Measurements from ENCODE around the gene MOB1B. TPM values are rescaled to one million over a fixed set of nuclear protein-coding genes. Genes with fewer than 3 reads are reported as not detected.

The MOB1B gene
- total RNA-seq, 1 experiment from 2014 or later, result 33.2 TPM

- peak overlapping the region; percentile 62; the same call in 1 of the 2 replicates for H3K27ac ChIP-seq (ENCODE audit: low read depth, low read length)
- H3K4me3 ChIP-seq (replicated peaks in 1 of 2; ENCODE audit: low read depth in 1 of 2, low read length in 2 of 2), result peak overlapping the region; percentile 95
- H3K9ac ChIP-seq (ENCODE audit: low read length), result peak overlapping the region; percentile 86
- no peak overlapping the region for H2AFZ ChIP-seq (ENCODE audit: low read depth, low read length, poor library complexity, severe bottlenecking)
- TF ChIP-seq, protein P1, sequence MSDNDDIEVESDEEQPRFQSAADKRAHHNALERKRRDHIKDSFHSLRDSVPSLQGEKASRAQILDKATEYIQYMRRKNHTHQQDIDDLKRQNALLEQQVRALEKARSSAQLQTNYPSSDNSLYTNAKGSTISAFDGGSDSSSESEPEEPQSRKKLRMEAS (IDR thresholded peaks at IDR 0.05), result no peak
- TF ChIP-seq EZH2phosphoT487 (IDR thresholded peaks at IDR 0.05; ENCODE audit: borderline replicate concordance), result no peak
- TF ChIP-seq, protein P2, sequence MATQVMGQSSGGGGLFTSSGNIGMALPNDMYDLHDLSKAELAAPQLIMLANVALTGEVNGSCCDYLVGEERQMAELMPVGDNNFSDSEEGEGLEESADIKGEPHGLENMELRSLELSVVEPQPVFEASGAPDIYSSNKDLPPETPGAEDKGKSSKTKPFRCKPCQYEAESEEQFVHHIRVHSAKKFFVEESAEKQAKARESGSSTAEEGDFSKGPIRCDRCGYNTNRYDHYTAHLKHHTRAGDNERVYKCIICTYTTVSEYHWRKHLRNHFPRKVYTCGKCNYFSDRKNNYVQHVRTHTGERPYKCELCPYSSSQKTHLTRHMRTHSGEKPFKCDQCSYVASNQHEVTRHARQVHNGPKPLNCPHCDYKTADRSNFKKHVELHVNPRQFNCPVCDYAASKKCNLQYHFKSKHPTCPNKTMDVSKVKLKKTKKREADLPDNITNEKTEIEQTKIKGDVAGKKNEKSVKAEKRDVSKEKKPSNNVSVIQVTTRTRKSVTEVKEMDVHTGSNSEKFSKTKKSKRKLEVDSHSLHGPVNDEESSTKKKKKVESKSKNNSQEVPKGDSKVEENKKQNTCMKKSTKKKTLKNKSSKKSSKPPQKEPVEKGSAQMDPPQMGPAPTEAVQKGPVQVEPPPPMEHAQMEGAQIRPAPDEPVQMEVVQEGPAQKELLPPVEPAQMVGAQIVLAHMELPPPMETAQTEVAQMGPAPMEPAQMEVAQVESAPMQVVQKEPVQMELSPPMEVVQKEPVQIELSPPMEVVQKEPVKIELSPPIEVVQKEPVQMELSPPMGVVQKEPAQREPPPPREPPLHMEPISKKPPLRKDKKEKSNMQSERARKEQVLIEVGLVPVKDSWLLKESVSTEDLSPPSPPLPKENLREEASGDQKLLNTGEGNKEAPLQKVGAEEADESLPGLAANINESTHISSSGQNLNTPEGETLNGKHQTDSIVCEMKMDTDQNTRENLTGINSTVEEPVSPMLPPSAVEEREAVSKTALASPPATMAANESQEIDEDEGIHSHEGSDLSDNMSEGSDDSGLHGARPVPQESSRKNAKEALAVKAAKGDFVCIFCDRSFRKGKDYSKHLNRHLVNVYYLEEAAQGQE (IDR thresholded peaks at IDR 0.05; ENCODE audit: low read depth), result no peak
- TF ChIP-seq RAD21 (IDR thresholded peaks at IDR 0.05; ENCODE audit: low read depth), result no peak
- TF ChIP-seq JUND (IDR thresholded peaks at IDR 0.05), result no peak
- no peak for TF ChIP-seq SP1 (IDR thresholded peaks at IDR 0.05; ENCODE audit: low read depth)
- TF ChIP-seq, protein P3, sequence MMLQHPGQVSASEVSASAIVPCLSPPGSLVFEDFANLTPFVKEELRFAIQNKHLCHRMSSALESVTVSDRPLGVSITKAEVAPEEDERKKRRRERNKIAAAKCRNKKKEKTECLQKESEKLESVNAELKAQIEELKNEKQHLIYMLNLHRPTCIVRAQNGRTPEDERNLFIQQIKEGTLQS (IDR thresholded peaks at IDR 0.05), result no peak
- TF ChIP-seq EGR1 (IDR thresholded peaks at IDR 0.05; ENCODE audit: low read depth), result no peak
- TF ChIP-seq ELF1 (IDR thresholded peaks at IDR 0.05; ENCODE audit: borderline replicate concordance, low read depth), result no peak
- TF ChIP-seq ZNF274 (IDR thresholded peaks at IDR 0.05; ENCODE audit: low read depth, low read length), result no peak
- no peak for TF ChIP-seq EZH2 (IDR thresholded peaks at IDR 0.05)
- TF ChIP-seq ZFX (IDR thresholded peaks at IDR 0.05), result no peak
- TF ChIP-seq YY1 (IDR thresholded peaks at IDR 0.05; ENCODE audit: extremely low read depth, insufficient replicate concordance, low read depth, low read length), result no peak
- no peak for TF ChIP-seq SRF (IDR thresholded peaks at IDR 0.05; ENCODE audit: low read depth)
- no peak for TF ChIP-seq FOSL1 (IDR thresholded peaks at IDR 0.05; ENCODE audit: low read depth)
- H3K79me2 ChIP-seq (ENCODE audit: insufficient read depth, low read length), result peaks cover 49% of the 10 kb centered on the region
- no peaks in the 10 kb centered on the region for H3K9me2 ChIP-seq (ENCODE audit: insufficient read depth)
- no peaks in the 10 kb centered on the region for H3K9me3 ChIP-seq (ENCODE audit: control insufficient read depth in 1 of 2, insufficient read depth in 1 of 2, low read depth in 1 of 2, low read length in 2 of 2)
- BruUV-seq (replicated peaks), result TSS peak; percentile 51
- no peaks in the 10 kb centered on the region for H4K20me1 ChIP-seq (ENCODE audit: insufficient read depth)
- no peaks in the 10 kb centered on the region for H3K27me3 ChIP-seq (ENCODE audit: insufficient read depth, low read length)
- ChIA-PET POLR2A (no interaction called here), CTCF (interaction anchor here (5.1 kb wide), 1 partner anchor 16 kb away, joined by 28 read pairs; no protein-coding TSS in a partner anchor), RAD21 (ENCODE audit: low non-redundant PET in 1 of 2, low total read pairs in 2 of 2, uncharacterized antibody in 2 of 2, unreplicated experiment in 2 of 2) (no interaction called here)
- no peak for ATAC-seq
- H3K4me1 ChIP-seq (ENCODE audit: control insufficient read depth in 1 of 2, insufficient read depth in 2 of 2, low read length in 2 of 2), result peaks cover 0 to 20% of the 10 kb centered on the region in 2 experiments; a peak in 3 of 4 replicates
- H3K4me2 ChIP-seq (ENCODE audit: low read length), result peak overlapping the region; percentile 84
- intact Hi-C loops (cut with micrococcal nuclease), result loop anchor here (5.0 to 10.0 kb wide), 3 partner anchors 92 to 310 kb away; partner anchors contain the start of genes MOB1B and UTP3
- DNase-seq (ENCODE audit: low read depth, low spot score), result no peak
- peaks cover 2 to 13% of the 10 kb centered on the region in 2 experiments; a peak in 1 of 4 replicates for H3K36me3 ChIP-seq (ENCODE audit: control insufficient read depth in 1 of 2, insufficient read depth in 2 of 2, low read length in 2 of 2)
These were observed 92.4 kb downstream of the MOB1B start for GRCh38 chr4:70994387-70995099.

Data from HCT116 (cell line).